Activated naive CD4-positive, alpha-beta T cell treated with anti-CD3 and anti-CD28 coated beads, Interleukin-2, amount 50 U/mL, for 72 hours (primary cell): ENCODE measurements around the gene TBC1D16. TPM values are rescaled to one million over a fixed set of nuclear protein-coding genes. Genes with fewer than 3 reads are reported as not detected.

Source experiments
- ATAC-seq, 2 donors: fragments of 150-1000 bp; cut with Tn5 transposase; 2 replicates each; pipeline ENCODE4 v1.10.0; 2021; ENCODE audit warnings: mild to moderate bottlenecking in 2 of 2, moderate library complexity in 2 of 2
- DNase-seq, 2 donors: peaks; one replicate each; pipeline ENCODE4 v3.0.0; 2021 to 2022; ENCODE audit warnings: low spot score in 2 of 2
- H3K27ac Mint-ChIP-seq, 2 donors: one replicate each; pipeline ENCODE4 v1.8.0; 2022; ENCODE audit warnings: mild to moderate bottlenecking in 2 of 2, mixed read lengths in 2 of 2
- H3K36me3 Mint-ChIP-seq, 2 donors: one replicate each; pipeline ENCODE4 v1.8.0; 2022; ENCODE audit warnings: mixed read lengths in 2 of 2
- H3K9me3 Mint-ChIP-seq, 2 donors: one replicate each; pipeline ENCODE4 v1.8.0; 2022; ENCODE audit warnings: mixed read lengths in 2 of 2
- total RNA-seq, 2 donors: library from RNA; stranded (reverse); gene quantifications; one replicate each; pipeline ENCODE4 v1.2.3, GENCODE V29; 2022

TBC1D16 gene
- total RNA-seq, 2 donors from 2014 or later, result 5.2 to 10.2 TPM

DNA sequence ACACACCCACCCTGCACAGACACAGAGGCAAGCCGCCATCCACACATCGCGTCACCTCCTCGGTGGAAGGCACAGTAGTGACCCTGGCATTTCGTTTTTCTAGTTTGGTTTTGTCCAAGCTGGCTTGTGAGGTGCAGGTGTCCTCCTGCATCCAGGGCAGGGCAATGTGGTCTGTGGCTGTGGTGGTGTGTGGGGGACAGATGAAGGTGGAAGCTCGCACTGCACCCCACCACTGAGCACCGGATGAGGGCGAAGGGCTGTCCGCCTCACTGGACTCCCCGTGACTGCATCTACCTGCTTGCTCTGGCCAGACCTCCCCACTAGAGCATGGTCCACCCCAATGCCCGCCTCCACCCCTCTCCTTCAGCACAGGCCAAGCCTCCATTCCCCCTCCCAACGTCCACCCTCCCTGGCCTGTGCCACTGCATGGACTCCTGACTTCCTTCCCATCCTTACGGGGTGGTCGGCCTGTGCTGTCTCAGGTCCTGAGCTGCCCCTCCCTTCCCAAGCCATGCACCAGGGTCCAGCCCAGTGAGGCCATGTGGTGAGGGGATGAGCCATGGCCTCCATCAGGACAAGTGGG, 117.7 kb downstream of the TBC1D16 start:
- ATAC-seq, result no peak

DNA sequence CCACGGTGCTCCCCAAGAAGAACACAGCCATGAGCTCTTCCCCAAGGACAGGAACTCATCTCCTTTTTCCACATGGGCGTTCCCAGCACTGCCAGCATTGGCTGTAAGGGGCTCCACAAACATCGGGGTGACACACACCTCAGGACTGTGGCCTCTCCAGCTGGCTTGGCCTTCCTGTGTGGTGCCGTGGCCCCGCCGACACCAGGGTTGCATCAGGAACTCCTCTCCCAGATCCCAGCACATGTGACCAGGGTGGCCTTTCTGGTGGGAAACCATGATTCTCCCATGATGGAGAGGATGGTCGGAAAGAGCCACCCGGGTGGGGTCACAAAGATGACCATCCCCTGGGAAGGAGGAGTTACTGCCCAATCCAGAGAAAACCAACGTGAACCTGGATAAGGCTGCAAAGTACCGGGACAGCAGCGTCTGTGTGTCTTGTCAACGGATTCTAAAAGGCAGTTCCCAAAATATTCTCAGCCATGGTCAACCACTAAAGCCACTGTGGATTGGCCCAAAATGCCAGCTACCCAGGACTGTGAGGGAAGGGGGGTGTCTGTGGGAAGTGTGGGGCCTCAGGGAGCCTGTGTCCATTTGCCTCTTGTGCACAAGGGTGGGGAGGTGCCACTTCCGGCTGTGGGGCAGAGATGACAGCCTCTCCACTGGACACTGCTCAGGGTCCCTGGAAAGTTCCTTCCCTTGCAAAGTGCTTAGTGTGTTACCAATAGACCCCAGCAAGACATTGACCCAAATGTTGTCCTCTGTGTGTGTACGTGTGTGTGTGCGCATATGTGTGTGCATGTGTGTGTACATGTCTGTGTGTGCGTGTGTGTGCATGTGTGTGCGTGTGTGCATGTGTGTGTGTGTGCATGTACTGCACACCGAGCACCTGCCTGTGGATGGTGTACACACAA, 118.4 kb downstream of the TBC1D16 start:
- no peak for DNase-seq
- Mint-ChIP-seq H3K27ac (peak overlapping the region in 1 of 2 donors; percentile 24), H3K9me3 (no peaks in the 10 kb centered on the region), H3K36me3 (no peaks in the 10 kb centered on the region)
- no peak for ATAC-seq

More for the DNA sequence above, 117.7 kb downstream of the TBC1D16 start:
- Mint-ChIP-seq H3K36me3 (no peaks in the 10 kb centered on the region), H3K27ac (no peak overlapping the region), H3K9me3 (no peaks in the 10 kb centered on the region)
- no peak for DNase-seq

GRCh38 chr17:79916506-79916905, 119.2 kb downstream of the TBC1D16 start:
- ATAC-seq (no peak), DNase-seq (no peak)
- Mint-ChIP-seq H3K27ac (peak overlapping the region in 1 of 2 donors; percentile 24), H3K9me3 (no peaks in the 10 kb centered on the region), H3K36me3 (no peaks in the 10 kb centered on the region)

DNA sequence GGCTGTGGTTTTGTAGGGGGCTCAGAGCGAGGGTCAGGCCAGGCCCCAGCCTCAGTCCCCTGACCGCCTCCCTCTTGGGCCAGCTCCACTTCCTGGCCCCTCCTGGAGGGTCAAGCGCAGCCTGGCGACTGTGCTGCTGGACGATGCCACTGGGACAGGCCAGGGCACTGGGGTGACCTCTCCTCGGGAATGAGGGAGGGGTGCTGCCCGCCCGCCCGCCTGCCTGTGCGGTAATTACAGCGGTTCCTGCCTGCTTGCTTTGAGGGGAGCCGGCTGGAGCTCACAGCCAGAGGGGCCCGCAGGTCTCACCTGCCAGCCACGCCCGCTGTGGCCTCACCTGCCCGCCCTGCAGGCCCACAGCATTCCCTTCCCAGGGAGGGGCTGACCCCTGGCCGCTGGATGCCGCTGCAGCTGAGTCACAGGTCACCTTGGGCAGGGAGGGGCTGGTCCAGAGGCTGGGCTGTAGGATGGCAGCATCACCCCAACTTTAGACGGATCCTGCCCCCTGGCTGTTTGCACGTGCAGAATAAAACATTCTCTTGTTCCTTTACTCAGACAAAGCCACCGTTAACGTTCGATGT, 119.7 kb downstream of the TBC1D16 start:
- ATAC-seq, result peak in 1 of 2 donors; percentile 68
- no peak overlapping the region for H3K27ac Mint-ChIP-seq

GRCh38 chr17:79914813-79915740, 120.6 kb downstream of the TBC1D16 start:
- no peak overlapping the region for H3K27ac Mint-ChIP-seq
- H3K9me3 Mint-ChIP-seq, result no peaks in the 10 kb centered on the region
- H3K36me3 Mint-ChIP-seq, result no peaks in the 10 kb centered on the region
- DNase-seq (no peak), ATAC-seq (no peak)

More for the DNA sequence above, 119.7 kb downstream of the TBC1D16 start:
- Mint-ChIP-seq H3K9me3 (no peaks in the 10 kb centered on the region), H3K36me3 (no peaks in the 10 kb centered on the region)
- no peak for DNase-seq

GRCh38 chr17:79913896-79914812, 121.5 kb downstream of the TBC1D16 start:
- Mint-ChIP-seq H3K27ac (no peak overlapping the region), H3K9me3 (no peaks in the 10 kb centered on the region), H3K36me3 (no peaks in the 10 kb centered on the region)
- ATAC-seq (no peak), DNase-seq (no peak)

DNA sequence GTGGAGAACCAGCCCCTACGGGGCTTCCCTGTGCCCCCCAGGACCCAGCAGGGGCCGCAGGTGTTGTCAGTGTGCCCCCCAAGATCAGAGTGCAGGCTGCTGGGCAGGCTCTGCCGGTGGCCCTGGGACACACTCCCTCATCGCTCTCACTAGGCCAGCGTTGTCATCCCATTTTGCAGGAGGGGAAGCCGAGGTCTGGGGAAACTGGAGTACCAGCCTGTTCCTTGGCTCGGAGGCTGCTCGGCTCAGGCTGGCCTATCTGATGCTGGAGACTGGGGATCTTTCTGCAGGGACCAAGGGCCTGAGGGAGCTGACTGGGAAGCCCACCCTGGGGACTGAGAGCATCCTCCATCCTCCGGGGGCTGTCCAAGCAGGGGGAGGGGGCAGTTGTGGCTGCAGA, 122.2 kb downstream of the TBC1D16 start:
- Mint-ChIP-seq H3K27ac (no peak overlapping the region), H3K9me3 (no peaks in the 10 kb centered on the region), H3K36me3 (no peaks in the 10 kb centered on the region)
- DNase-seq, result no peak
- ATAC-seq, result no peak

GRCh38 chr17:79912552-79913330, 122.9 kb downstream of the TBC1D16 start:
- H3K9me3 Mint-ChIP-seq, result no peaks in the 10 kb centered on the region
- DNase-seq (no peak), ATAC-seq (no peak)
- H3K36me3 Mint-ChIP-seq, result no peaks in the 10 kb centered on the region
- no peak overlapping the region for H3K27ac Mint-ChIP-seq

- Mint-ChIP-seq H3K9me3 (no peaks in the 10 kb centered on the region), H3K36me3 (no peaks in the 10 kb centered on the region), H3K27ac (no peak overlapping the region)
- ATAC-seq (no peak), DNase-seq (no peak)
Observed at GRCh38 chr17:79911430-79912399, 124.0 kb downstream of the TBC1D16 start.

GRCh38 chr17:79910985-79911361, 124.7 kb downstream of the TBC1D16 start:
- no peaks in the 10 kb centered on the region for H3K36me3 Mint-ChIP-seq
- DNase-seq, result no peak

DNA sequence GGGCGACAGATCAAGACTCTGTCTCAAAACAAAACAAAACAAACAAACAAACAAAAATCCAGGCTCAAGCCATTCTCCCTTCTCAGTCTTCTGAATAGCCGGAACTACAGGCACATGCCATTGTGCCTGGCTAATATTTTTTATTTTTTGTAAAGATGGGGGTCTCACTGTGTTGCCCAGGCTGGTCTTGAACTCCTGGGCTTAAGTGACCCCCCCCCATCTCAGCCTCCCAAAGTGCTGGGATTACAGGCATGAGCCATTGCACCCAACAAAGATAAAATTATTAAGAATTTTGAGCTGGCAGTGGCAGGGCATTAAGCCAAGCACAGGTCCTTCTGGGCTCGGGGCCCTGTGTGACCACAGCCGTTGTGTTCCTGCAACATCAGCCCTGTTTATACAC, 126.6 kb downstream of the TBC1D16 start:
- Mint-ChIP-seq H3K36me3 (no peaks in the 10 kb centered on the region), H3K9me3 (no peaks in the 10 kb centered on the region), H3K27ac (no peak overlapping the region)
- ATAC-seq (no peak), DNase-seq (no peak)

More at GRCh38 chr17:79910985-79911361, 124.7 kb downstream of the TBC1D16 start:
- no peak overlapping the region for H3K27ac Mint-ChIP-seq
- ATAC-seq, result no peak
- H3K9me3 Mint-ChIP-seq, result no peaks in the 10 kb centered on the region

- ATAC-seq, result no peak
- no peaks in the 10 kb centered on the region for H3K9me3 Mint-ChIP-seq
Observed at GRCh38 chr17:79907850-79908249, 127.8 kb downstream of the TBC1D16 start.

GRCh38 chr17:79907217-79907715, 128.4 kb downstream of the TBC1D16 start:
- H3K36me3 Mint-ChIP-seq, result no peaks in the 10 kb centered on the region
- DNase-seq, result no peak
- H3K27ac Mint-ChIP-seq, result no peak overlapping the region
- H3K9me3 Mint-ChIP-seq, result no peaks in the 10 kb centered on the region
- ATAC-seq, result no peak

More at GRCh38 chr17:79907850-79908249, 127.8 kb downstream of the TBC1D16 start:
- no peaks in the 10 kb centered on the region for H3K36me3 Mint-ChIP-seq
- no peak for DNase-seq
- H3K27ac Mint-ChIP-seq, result no peak overlapping the region

DNA sequence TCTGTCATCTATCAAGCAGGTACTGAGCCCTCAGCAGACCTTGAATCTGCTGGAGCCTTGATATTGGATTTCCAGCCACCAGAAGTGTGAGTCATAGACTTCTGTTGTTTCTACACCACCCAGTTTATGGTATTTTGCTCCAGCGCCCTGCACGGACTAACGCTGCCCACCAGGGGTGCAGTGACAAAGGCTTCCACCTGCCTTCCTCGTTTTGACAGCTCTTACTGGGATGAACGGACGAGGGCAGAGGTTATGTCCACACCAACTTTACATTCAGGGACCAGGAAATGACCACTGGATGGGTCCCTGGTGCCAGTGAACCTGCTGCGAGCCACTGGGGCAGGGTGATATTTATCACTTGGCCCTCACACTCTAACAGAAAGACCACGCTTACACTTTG, 129.8 kb downstream of the TBC1D16 start:
- no peaks in the 10 kb centered on the region for H3K36me3 Mint-ChIP-seq
- H3K27ac Mint-ChIP-seq, result no peak overlapping the region
- H3K9me3 Mint-ChIP-seq, result no peaks in the 10 kb centered on the region
- ATAC-seq, result no peak
- no peak for DNase-seq
